Fibroblast of skin of left quadriceps (primary cell): ENCODE measurements around the gene ANKRD33B.

Experiments
- DNase-seq, 2 experiments: peaks; one replicate each; pipeline ENCODE4 v3.0.0-alpha.2; 2013; ENCODE audit warnings: low read depth in 2 of 2

ANKRD33B gene

DNA sequence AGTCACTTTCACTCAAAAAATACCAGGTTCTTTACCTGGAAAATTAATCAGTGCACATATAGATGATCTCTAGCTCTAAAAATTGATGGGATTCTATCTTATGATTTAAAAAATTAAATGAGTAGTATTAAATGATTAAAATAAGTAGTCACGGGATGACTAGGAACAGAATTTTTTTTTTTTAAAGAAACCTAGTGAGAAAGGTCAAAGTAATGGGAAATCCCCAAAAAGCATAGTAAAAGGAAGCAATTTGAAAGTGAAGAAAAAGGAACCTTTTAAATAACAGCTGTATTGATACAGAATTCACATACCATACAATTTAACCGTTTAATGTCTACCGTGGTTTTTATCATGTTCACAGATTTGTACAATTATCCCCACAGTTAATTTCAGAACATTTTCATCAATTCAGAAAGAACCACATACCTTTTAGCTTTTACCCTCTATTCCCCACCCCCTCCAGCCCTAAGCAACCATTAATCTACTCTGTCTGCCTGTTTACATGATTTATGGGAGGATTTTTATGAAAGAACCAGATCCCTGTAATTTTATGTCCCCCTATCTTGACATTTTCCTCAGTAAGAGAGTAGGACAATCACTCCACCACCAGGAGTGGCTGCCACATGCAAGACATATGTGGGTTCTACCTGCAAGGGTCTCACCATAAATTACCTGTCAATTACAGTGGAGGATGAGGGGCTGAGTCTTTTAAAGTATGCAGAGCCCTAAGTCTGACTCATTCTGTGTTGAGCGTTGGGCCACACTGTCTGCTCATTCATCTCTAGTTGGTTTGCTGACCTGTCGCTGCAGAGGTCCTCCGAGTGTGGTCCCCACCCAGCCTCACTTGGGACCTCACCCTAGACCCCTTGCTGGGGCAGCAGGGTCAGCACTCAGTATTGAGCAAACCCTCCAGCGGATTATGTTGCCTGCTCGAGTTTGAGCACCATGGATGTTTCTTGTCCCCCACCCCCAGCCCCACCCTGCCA, 16.0 kb downstream of the ANKRD33B start:
- DNase-seq: no peak

DNA sequence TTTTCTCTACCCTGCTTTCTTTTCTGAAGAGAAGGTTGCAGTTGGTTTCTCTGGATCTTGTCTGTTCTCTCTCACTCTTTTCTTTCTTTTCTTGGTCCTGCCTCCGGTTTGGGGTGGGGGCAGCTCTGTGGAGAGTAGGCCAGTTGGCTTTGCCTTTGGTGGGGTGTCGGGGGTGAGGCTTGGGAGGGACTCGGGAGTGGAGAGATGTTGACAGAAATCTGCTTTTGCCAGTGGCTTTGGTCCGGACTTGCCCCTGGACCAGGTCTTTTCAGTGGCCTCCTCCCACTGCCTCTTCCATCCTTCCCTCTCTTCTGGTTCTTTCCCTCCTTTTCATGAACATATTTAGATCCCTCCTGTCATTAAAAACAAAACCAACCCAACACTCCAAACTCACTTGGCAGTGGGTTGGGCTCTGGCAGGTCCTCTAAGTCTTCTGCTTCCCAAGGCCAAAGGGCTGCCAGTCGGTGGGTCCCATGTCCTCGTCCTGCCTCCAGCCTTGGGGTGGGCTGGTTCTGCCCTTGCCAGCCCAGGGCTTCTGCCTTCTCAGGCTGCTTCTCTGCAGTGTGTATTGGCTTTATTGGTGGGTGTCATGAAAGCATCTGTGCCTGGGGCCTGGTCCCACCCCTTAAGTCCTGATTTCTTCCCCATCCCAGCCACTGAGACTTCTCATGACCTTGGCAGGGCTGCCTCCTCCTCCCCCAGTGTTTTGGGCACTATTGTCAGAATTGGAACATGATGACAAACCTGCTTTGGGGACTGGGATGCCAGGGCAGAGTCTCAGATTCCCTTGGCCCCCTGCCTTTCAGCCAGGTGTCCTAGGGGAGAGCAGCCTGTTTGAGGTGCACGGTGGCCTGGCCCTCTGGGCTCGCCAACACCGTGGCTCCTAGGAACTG, 16.9 kb downstream of the ANKRD33B start:
- DNase-seq: no peak

- DNase-seq: no peak
These were observed 17.5 kb downstream of the ANKRD33B start for GRCh38 chr5:10581424-10581748.

- no peak for DNase-seq
These were observed 18.1 kb downstream of the ANKRD33B start for GRCh38 chr5:10581867-10582511.

- no peak for DNase-seq
These were observed 18.6 kb downstream of the ANKRD33B start for GRCh38 chr5:10582512-10582897.

DNA sequence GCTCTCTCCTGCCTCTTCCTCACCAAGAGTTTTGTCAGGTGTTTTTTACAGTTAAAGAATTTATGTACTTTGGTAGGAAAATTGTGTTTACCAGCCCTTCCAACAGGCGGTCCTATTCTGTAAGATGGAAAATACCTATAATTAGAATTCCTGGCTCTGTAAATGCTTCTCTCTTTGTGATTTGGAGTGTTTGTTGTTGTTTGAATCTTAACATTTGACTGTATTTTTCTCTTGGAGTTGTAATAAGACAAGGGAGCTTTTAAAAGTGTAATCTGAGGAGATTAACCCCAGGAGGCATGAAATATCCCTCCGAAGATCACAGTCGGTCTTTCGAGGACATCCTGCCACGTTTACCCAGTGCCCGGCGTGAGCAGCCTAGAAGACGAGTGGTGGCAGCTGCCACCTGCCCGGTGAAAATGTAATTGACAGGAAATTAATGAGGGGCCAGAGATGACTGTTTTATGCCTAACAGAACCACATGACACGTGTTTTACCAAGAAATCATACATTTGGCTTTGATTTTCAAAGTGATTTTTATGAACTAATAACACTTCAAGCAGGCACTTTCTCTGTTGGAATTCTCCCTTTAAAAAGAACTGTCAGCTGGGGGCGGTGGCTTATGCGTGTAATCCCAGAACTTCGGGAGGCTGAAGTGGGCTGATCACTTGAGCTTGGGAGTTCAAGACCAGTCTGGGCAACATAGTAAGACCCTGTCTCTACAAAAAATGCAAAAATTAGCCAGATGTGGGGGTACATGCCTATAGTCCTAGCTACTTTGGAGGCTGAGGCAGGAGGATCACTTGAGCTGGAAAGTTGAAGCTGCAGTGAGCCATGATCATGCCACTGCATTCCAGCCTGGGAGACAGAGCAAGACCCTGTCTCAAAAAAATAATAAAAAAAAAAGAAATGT, 20.0 kb downstream of the ANKRD33B start:
- no peak for DNase-seq

DNA sequence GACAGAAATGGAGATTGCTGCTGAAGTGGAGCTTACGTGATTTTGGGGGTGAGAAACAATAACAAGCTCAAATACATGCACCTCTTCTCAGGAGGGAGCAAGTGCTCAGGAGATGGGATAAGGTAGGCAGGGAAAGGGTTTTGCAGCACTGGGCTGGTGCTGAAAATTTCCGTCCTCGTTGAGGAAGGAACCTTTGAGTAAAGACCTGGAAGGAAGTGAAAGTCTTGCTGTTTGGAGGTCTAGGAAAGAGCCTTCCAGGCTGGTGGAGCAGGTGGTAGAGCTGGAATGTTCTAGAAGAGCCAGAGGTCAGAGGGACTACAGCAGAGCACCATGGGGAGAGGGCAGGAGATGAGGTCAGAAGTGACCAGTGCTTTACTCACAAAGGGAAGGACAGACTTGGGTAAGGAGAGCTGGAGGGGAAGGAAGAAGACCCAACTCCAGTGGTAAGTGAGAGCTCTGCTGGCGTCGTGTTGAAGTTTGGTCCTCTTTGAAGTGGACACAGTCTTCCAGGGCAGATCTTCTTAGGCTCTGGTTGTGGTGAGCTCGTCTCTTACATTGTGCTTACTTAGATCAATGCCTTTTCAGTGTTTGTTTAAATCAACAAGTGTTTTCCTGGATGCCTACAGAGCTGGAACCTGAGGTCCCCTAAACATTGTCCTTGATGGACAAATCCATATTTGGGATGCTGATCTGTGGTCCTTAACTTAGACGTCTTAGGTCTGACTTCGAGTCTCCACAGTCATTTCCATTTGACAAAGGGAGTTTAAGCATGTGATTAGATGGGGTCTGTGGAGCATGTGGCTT, 21.0 kb downstream of the ANKRD33B start:
- DNase-seq: no peak

DNA sequence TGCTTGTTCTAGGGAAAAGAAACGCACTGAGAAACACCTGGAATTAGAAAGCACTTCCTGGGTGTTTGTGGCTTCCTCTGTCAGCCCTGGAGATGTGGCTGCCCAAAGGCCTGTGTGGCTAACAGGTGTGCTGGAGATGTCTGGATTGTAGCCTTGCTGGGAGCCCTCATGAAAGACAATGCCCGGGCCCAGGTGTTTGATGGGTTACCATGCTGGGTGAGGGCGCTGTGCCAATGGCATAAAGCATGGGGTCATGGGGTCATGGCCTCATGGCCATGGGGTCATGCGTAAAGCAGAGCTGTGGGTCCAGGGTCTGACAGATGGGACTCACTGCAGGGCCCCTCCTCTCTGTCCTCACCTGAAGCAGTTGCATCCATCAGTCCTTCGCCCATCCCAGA, 21.6 kb downstream of the ANKRD33B start:
- no peak for DNase-seq

DNA sequence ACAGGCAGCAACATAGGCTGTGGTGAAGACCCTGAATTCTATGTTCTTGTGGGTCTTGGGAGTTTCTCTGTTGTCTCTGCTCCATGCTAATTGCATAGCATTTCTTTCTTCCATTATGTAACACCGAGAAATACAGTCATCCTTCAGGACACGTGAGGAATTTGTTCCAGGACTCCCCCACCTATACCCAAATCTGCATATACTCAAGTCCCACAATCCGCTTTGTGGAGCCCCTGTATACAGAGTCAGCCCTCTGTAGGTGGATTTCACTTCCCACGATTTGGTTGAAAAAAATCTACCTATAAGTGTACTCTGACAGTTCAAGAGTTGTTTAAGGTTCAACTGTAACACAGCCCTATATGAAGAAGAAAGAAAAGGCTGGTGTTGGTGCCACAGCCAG, 22.1 kb downstream of the ANKRD33B start:
- DNase-seq: no peak

DNA sequence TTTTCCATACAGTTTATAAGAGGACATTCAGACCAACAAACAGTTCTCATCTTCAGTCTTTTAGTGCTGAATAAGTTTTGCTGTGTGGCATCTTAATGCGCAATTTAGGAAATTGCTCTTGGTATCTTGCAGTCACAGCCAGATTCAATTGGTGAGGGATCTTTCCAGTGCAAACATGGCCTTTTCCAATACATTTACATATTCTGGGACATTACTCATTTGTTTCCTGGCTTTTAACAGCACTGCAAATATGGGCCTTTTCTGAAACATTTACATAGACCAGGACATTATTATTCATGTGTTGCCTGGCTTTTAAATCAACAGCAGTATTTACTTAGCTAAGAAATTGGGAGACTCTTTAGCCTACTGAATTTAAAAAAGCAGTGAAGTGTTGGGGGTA, 22.7 kb downstream of the ANKRD33B start:
- DNase-seq: no peak

- DNase-seq: no peak
These were observed 24.4 kb downstream of the ANKRD33B start for GRCh38 chr5:10588109-10588775.

DNA sequence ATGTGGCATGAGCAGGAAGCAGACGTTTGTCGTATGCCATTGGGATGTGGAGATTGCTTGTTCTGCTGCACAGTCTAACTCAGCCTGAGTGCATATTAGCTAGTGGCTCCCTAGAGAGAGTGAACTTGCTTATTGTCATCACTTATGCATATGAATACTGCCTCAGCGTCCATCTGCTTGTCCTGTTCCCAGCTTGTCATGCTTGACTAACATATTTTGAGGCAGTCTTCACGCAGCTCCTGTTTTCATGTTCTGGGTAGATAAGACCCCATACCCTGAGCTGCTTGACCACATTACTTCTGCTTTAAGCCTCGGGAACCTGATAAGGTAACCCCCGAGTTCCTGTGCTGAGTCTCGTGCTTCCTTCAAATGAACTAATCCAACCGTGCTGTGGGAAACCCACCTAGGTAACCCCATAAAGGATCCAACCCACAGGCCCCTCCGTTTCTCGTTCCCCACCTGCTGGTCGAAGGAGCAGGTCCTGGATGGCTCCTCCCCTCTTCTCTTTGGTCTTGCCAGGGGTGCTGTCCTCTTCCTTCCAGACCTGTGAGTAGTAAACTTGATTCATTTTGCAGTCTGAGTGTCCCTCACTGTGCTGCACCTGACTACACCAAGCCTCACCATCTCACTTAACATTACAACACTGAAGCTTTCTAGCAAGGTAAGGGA, 25.0 kb downstream of the ANKRD33B start:
- DNase-seq: no peak

DNA sequence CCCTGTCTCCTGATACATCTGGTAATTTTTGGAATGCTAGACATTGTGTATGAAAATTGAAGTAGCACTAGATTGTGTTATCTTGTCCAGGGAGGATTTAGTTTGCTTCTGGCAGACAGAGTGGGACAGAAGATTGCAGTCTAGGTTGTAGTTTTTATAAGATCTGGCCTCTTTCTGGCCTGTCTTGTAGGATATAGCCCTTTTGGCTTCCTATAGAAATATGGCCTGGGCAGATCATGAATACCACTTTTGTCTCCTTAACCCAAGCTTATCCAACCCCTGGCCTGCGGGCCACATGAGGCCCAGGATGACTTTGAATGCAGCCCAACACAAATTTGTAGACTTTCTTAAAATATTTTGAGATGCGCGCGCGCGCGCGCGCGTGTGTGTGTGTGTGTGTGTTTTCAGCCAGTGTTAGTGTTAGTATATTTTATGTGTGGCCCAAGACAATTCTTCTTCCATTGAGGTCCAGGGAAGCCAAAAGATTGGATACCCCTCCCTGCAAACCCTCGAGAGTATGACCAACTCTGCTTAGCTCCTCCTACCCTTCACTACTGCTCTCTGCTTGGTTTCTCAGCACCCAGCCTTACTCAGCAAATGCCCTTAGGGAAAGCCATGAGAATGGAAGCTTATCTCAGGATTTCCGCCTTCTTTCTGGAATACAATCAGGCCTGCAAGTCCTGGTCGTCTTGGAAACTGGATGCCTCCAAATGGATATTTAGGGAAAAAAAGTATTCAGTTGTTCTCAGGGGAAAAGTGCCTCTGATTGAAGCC, 26.5 kb downstream of the ANKRD33B start:
- DNase-seq: no peak

- no peak for DNase-seq
These were observed 27.3 kb downstream of the ANKRD33B start for GRCh38 chr5:10591159-10591558.

DNA sequence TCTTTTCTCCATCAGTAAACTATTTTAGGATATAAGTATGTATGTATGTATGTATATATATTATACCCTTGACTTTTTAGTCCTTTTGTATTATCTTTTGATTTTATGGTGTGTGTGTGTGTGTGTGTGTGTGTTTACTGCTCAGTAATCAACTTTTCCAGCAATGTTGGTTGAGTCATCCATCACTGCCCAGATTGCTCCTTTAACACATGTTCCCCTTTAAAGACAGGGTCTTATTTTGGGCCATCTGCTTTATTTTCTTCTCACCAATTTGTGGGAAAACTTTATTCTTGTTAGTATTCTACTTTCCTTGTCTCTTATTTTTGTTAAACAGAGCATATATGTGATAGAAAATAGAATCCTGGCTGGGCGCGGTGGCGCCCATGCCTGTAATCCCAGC, 28.1 kb downstream of the ANKRD33B start:
- no peak for DNase-seq

DNA sequence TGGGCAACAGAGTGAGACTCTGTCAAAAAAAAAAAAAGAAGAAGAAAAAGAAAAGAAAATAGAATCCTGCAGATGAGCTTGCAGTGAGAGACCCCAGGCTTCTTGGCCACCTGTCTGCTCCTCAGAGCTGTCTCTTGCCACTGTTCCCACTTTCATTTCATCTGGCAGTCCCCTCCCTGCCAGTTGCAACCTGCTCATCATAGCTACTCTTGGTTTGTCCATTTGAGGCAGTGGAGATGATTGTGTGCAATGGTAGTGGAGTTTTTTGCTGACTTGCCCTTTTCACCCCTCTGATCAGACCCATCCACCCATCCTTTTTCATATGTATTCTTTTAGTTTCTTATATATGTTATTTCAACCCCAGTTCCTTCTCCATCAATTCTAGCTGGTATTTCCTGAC, 28.7 kb downstream of the ANKRD33B start:
- DNase-seq: no peak

- no peak for DNase-seq
These were observed 29.8 kb downstream of the ANKRD33B start for GRCh38 chr5:10593531-10594181.
